Measurements from ENCODE around the gene TRAPPC2L.

Gene TRAPPC2L
- total RNA-seq: 21.8 to 69.9 (median 46.3) reads per million in 17 experiments

- peak; percentile 99 to 100 (median 100) for DNase-seq
Measured at GRCh38 chr16:88856828-88857727, at the start of gene TRAPPC2L, which contains the start of gene GALNS. TSS of gene TRAPPC2L (plus strand) at chr16:88857127. CDS start at chr16:88857151, 24 bp downstream. TSS of gene GALNS (minus strand) at chr16:88856947. CDS start at chr16:88856877, 70 bp downstream.

GRCh38 chr16:88807142-88807625 is 49.7 kb upstream of the TRAPPC2L start:
- no peak for DNase-seq

GRCh38 chr16:88807626-88808453 is 49.1 kb upstream of the TRAPPC2L start:
- DNase-seq: no peak

GRCh38 chr16:88809068-88809675 is 47.8 kb upstream of the TRAPPC2L start:
- DNase-seq: no peak

GRCh38 chr16:88809676-88810165 is 47.2 kb upstream of the TRAPPC2L start:
- peak in 1 of 4 experiments; percentile 2 for DNase-seq

- DNase-seq: peak; percentile 57 to 78 (median 69)
Measured at GRCh38 chr16:88810166-88810911, 46.6 kb upstream of the TRAPPC2L start.

GRCh38 chr16:88810912-88811768 is 45.8 kb upstream of the TRAPPC2L start:
- DNase-seq: peak; percentile 88 to 93 (median 90)

- DNase-seq: peak; percentile 95 to 99 (median 98)
Measured at GRCh38 chr16:88811769-88812512, 45.0 kb upstream of the TRAPPC2L start, which contains the start of gene APRT. TSS of gene APRT (minus strand) at chr16:88811928. CDS start at chr16:88811899, 29 bp downstream.

GRCh38 chr16:88812513-88813268 is 44.2 kb upstream of the TRAPPC2L start:
- DNase-seq: peak; percentile 62 to 79 (median 72)

GRCh38 chr16:88813269-88814143 is 43.4 kb upstream of the TRAPPC2L start:
- peak in 2 of 4 experiments; percentile 35 to 48 for DNase-seq

- no peak for DNase-seq
Measured at GRCh38 chr16:88814144-88814502, 42.8 kb upstream of the TRAPPC2L start.

GRCh38 chr16:88815227-88815626 is 41.7 kb upstream of the TRAPPC2L start:
- no peak for DNase-seq

GRCh38 chr16:88815901-88816589 is 40.9 kb upstream of the TRAPPC2L start:
- peak; percentile 32 to 60 (median 38) for DNase-seq

GRCh38 chr16:88816736-88817535 is 40.0 kb upstream of the TRAPPC2L start:
- no peak for DNase-seq

GRCh38 chr16:88817785-88818574 is 38.9 kb upstream of the TRAPPC2L start:
- DNase-seq: peak in 1 of 4 experiments; percentile 6

- no peak for DNase-seq
Measured at GRCh38 chr16:88818575-88818874, 38.4 kb upstream of the TRAPPC2L start.

Data from suppressor macrophage (primary cell).